GM18867 (cell line): ENCODE data around the gene GAGE12G.
"Not testable (repeated sequence)": the region's sequence is repeated elsewhere in the genome, so short reads cannot be mapped to it uniquely, and the experiment has no call there.

Source experiments
- ATAC-seq: cut with Tn5 transposase; IDR thresholded peaks from one replicate; pipeline ENCODE4 v1.9.1; 2021; ENCODE audit warnings: mild to moderate bottlenecking, moderate library complexity; ENCODE audit not compliant: unreplicated experiment

The GAGE12G gene

GRCh38 chrX:49570100-49570499, at the start of gene GAGE12G:
TSS of gene GAGE12G (plus strand) at chrX:49570400. CDS start at chrX:49571555, 1,155 bp downstream.
- not testable (repeated sequence) for ATAC-seq

- not testable (repeated sequence) for ATAC-seq
Measured at GRCh38 chrX:49531877-49532276, 38.3 kb upstream of the GAGE12G start, which contains the start of gene GAGE12C. TSS of gene GAGE12C (plus strand) at chrX:49532177. CDS start at chrX:49533332, 1,155 bp downstream.

- not testable (repeated sequence) for ATAC-seq
Measured at GRCh38 chrX:49541433-49541832, 28.8 kb upstream of the GAGE12G start, which contains the start of gene GAGE12D. TSS of gene GAGE12D (plus strand) at chrX:49541733. CDS start at chrX:49542888, 1,155 bp downstream.

- not testable (repeated sequence) for ATAC-seq
Measured at GRCh38 chrX:49550989-49551388, 19.2 kb upstream of the GAGE12G start, which contains the start of gene GAGE12E. TSS of gene GAGE12E (plus strand) at chrX:49551289. CDS start at chrX:49552444, 1,155 bp downstream.

GRCh38 chrX:49560542-49560941, 9.7 kb upstream of the GAGE12G start, which contains the start of gene GAGE12F:
TSS of gene GAGE12F (plus strand) at chrX:49560842. CDS start at chrX:49561997, 1,155 bp downstream.
- ATAC-seq, result not testable (repeated sequence)

- ATAC-seq, result not testable (repeated sequence)
Measured at GRCh38 chrX:49568728-49569127, 1.5 kb upstream of the GAGE12G start.

- not testable (repeated sequence) for ATAC-seq
Measured at GRCh38 chrX:49569152-49569551, 1.0 kb upstream of the GAGE12G start.

- not testable (repeated sequence) for ATAC-seq
Measured at GRCh38 chrX:49579649-49580048, 9.4 kb downstream of the GAGE12G start, which contains the start of gene GAGE12H. TSS of gene GAGE12H (plus strand) at chrX:49579949. CDS start at chrX:49581104, 1,155 bp downstream.

- not testable (repeated sequence) for ATAC-seq
Measured at GRCh38 chrX:49589196-49589595, 19.0 kb downstream of the GAGE12G start, which contains the start of gene GAGE2A. TSS of gene GAGE2A (plus strand) at chrX:49589496. CDS start at chrX:49590651, 1,155 bp downstream.

- ATAC-seq, result not testable (repeated sequence)
Measured at GRCh38 chrX:49589769-49590478, 19.7 kb downstream of the GAGE12G start.

GRCh38 chrX:49590488-49590887, 20.3 kb downstream of the GAGE12G start:
- not testable (repeated sequence) for ATAC-seq

- ATAC-seq, result not testable (repeated sequence)
Measured at GRCh38 chrX:49598720-49599119, 28.5 kb downstream of the GAGE12G start, which contains the start of gene GAGE1. TSS of gene GAGE1 (plus strand) at chrX:49599020. CDS start at chrX:49600175, 1,155 bp downstream.

- ATAC-seq, result no peak
Measured at GRCh38 chrX:49610718-49611310, 40.6 kb downstream of the GAGE12G start.

- ATAC-seq, result no peak
Measured at GRCh38 chrX:49618574-49618973, 48.4 kb downstream of the GAGE12G start.
